Body of pancreas (tissue), 4 donors: ENCODE measurements around the gene PDE9A. TPM values are rescaled to one million over a fixed set of nuclear protein-coding genes. Genes with fewer than 3 reads are reported as not detected.
"Not testable (repeated sequence)": the region's sequence is repeated elsewhere in the genome, so short reads cannot be mapped to it uniquely, and the experiment has no call there.

Experiments used
- ATAC-seq: fragments of 150-250 bp; one replicate; pipeline ENCODE4 v1.9.1; 2016
- DNase-seq, 4 donors: peaks; one replicate each; pipeline ENCODE4 v3.0.0-alpha.2; 2019
- H3K27ac ChIP-seq, 4 donors: fragments of 200-600 bp; sonication (generic); 1 replicate in 3 of 4; 2 replicates in 1 of 4; pipeline versions ENCODE4 v1.5.1 to v1.6.1; 2016 to 2019; ENCODE audit warnings: mild to moderate bottlenecking in 1 of 4, mixed read lengths in 1 of 4, moderate library complexity in 1 of 4
- H3K27me3 ChIP-seq, 2 donors: fragments of 200-600 bp; sonication (generic); one replicate each; pipeline ENCODE4 v1.6.0; 2016; ENCODE audit warnings: mild to moderate bottlenecking in 1 of 2
- H3K36me3 ChIP-seq, 2 donors: fragments of 200-600 bp; sonication (generic); replicated peaks in 1 of 2; 2 replicates each; pipeline ENCODE4 v1.5.1; 2016; ENCODE audit warnings: low read depth in 2 of 2; ENCODE audit not compliant: insufficient read depth in 1 of 2
- H3K4me1 ChIP-seq: fragments of 200-600 bp; sonication (generic); one replicate; pipeline ENCODE4 v1.6.0; 2016
- H3K4me3 ChIP-seq, 2 donors: fragments of 200-600 bp; sonication (generic); 1 replicate in 1 of 2; 2 replicates in 1 of 2; pipeline ENCODE4 v1.5.1; 2016 to 2019
- H3K9me3 ChIP-seq, 3 donors: fragments of 200-600 bp; sonication (generic); 1 replicate in 2 of 3; 2 replicates in 1 of 3; pipeline ENCODE4 v1.5.1; 2016
- POLR2A ChIP-seq, 3 donors: fragments of 450-650 bp; IDR thresholded peaks; one replicate each; pipeline ENCODE4 v1.6.1; 2016; ENCODE audit warnings: antibody characterized with exemption in 3 of 3, mild to moderate bottlenecking in 2 of 3
- WGBS, 2 donors: methylation state at CpG; one replicate each; pipeline ENCODE4 v1.1.5; 2017; 5-methylcytosine and 5-hydroxymethylcytosine counted together
- intact Hi-C: fragments of 100-400 bp; cut with DNase I; formaldehyde crosslinking; loops from one replicate; pipeline ENCODE4 v1.15.1; 2023
- total RNA-seq, 2 donors: library from RNA; depleted of rRNA; stranded (reverse); fragments of >200 nt; gene quantifications; one replicate each; pipeline ENCODE4 v1.1.0, GENCODE V29; 2016
- TF ChIP-seq, protein P1 (sequence below), 7 experiments: fragments of 450-650 bp in 4 of 7; fragments of 200-600 bp in 3 of 7; sonication (generic) in 3 of 7; IDR thresholded peaks; one replicate each; pipeline ENCODE4 v1.5.1; 2016 to 2019; ENCODE audit warnings: antibody characterized with exemption in 7 of 7

Gene PDE9A
- total RNA-seq, 2 donors from 2014 or later, result 5.2 to 7.9 TPM

DNA sequence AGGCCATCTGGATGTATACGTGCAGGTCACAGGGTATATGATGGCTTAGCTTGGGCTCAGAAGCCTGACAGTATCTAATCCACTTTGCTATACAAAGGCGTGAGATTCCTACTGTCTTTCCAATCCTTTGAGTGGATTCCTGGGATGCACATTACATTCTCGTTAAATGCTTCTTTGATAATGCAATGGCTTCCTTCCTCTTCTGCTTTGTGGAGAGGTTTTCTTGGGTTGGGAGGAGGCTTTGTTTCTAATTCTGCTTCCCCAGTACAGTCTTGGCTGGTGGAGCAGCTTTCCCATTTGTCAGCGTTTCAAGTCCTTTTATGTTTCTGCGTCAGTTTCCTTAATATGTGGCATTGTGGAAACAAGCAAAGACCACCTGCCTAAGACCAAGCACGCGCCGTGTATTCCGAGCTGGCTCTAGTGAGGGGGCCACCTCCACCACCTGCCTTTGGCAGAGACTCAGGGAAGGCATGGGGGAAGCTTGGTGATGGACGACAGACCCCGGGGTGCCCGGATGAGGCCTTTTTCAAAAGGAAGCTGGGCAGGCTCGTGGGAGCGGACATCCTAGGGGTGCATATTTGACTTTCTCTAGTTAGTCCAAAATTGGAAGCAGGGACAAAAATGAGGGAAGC is 153.2 kb downstream of the PDE9A start:
- WGBS, 2 donors, result 78 to 83% methylated on average over 14 of the region's 14 CpGs
- no peak overlapping the region for H3K4me3 ChIP-seq
- no peaks in the 10 kb centered on the region for H3K27me3 ChIP-seq
- DNase-seq (no peak), ATAC-seq (no peak)
- intact Hi-C loops, result no loop called here
- TF ChIP-seq, protein P1, sequence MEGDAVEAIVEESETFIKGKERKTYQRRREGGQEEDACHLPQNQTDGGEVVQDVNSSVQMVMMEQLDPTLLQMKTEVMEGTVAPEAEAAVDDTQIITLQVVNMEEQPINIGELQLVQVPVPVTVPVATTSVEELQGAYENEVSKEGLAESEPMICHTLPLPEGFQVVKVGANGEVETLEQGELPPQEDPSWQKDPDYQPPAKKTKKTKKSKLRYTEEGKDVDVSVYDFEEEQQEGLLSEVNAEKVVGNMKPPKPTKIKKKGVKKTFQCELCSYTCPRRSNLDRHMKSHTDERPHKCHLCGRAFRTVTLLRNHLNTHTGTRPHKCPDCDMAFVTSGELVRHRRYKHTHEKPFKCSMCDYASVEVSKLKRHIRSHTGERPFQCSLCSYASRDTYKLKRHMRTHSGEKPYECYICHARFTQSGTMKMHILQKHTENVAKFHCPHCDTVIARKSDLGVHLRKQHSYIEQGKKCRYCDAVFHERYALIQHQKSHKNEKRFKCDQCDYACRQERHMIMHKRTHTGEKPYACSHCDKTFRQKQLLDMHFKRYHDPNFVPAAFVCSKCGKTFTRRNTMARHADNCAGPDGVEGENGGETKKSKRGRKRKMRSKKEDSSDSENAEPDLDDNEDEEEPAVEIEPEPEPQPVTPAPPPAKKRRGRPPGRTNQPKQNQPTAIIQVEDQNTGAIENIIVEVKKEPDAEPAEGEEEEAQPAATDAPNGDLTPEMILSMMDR (IDR thresholded peaks at IDR 0.05), result no peak
- TF ChIP-seq POLR2A (IDR thresholded peaks at IDR 0.05), result no peak
- H3K27ac ChIP-seq, result no peak overlapping the region
- H3K36me3 ChIP-seq, result no peaks in the 10 kb centered on the region
- no peaks in the 10 kb centered on the region for H3K9me3 ChIP-seq
- H3K4me1 ChIP-seq, result no peaks in the 10 kb centered on the region

DNA sequence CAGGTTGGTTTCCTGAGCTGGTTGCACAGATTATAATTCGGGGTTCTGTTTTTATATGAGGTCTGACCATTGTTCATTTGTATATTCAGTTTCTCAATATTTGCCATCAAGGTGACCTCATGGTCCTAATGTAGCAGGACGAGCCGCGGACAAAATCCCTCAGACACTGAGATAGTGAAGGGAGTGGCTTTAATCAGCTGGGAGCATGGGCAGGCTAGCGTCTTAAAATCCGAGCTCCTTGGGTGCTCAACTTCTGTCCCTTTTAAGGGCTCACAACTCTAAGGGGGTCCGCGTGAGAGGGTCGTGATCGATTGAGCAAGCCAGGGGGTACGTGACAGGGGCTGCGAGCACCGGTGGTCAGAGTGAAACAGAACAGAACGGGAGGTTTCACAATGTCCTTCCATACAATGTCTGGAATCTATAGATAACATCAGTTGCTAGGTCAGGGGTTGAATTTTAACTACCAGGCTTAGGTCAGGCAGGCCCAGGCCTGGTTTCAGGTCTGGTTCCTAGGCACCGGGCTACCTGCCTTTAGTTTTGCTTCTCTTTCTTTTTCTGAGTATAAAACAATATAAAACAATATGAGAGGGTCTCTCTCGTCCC is 154.0 kb downstream of the PDE9A start:
- H3K4me3 ChIP-seq, H3K36me3 ChIP-seq, H3K27ac ChIP-seq, intact Hi-C loops, ATAC-seq, H3K9me3 ChIP-seq, H3K4me1 ChIP-seq, H3K27me3 ChIP-seq, DNase-seq: not testable (repeated sequence)
- WGBS, 2 donors, result 69 to 82% methylated on average over 16 of the region's 16 CpGs

DNA sequence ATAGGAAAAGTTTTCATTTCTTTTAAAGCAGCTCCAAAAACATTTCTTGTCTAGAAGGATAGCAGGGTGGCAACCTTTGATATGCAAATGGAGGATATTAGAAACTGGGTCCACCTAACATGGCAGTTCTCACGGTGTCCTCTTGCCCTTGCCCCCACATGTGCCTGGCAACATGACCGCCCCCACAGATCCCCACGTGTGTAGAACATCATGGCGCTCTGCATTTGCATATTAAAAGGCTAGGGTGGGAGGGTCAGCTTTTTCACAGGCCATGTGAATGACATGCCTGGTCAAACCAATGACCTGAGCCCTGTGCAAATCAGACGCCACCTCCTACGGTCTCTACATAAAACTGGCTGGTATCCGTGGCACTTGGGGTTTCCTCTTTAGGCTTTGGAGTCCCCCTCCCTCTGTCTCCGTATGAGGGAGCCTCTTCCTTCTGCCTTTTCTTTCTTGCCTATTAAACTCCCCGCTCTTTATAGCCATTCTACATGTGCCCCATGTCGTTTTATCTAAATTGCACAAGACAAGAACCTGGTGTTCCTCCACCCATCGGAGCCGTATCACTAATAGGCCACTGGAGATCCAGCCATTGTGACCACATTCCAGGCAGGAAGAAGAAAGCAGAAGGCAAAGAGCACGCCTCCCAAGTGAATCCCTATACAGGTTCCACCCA is 154.7 kb downstream of the PDE9A start:
- intact Hi-C loops, result no loop called here
- WGBS, 2 donors, result 80 to 81% methylated on average over 12 to 13 of the region's 13 CpGs
- no peaks in the 10 kb centered on the region for H3K36me3 ChIP-seq

DNA sequence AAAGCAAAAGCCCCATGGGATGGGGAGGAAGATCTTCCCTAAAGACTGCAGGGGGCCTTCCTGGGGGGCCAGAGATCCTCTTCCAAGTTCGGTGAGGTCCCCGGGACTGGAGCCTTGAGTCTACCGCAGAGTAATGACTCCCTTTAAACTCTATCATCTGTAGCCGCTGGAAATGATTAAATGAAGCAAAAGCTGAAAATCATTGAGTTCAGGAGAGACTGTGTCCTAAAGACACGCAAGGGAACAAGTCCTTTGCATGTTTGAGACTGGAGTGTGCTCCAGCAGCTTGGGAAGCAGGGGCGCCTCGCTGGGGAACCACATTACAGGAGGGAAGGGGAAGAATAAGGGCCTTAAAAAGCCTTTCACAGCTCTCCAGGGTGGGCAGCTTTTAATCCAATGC is 155.8 kb downstream of the PDE9A start:
- TF ChIP-seq, protein P1 (IDR thresholded peaks at IDR 0.05), result no peak
- no peak for TF ChIP-seq POLR2A (IDR thresholded peaks at IDR 0.05)
- intact Hi-C loops, result no loop called here
- Histone ChIP-seq H3K36me3 (no peaks in the 10 kb centered on the region), H3K4me1 (no peaks in the 10 kb centered on the region), H3K9me3 (no peaks in the 10 kb centered on the region), H3K27me3 (no peaks in the 10 kb centered on the region), H3K4me3 (no peak overlapping the region), H3K27ac (no peak overlapping the region)
- DNase-seq, result no peak
- no peak for ATAC-seq
- WGBS, 2 donors, result 84 to 89% methylated on average over 7 of the region's 7 CpGs

More for the DNA sequence above, 154.7 kb downstream of the PDE9A start:
- Histone ChIP-seq H3K4me3 (no peak overlapping the region), H3K27ac (no peak overlapping the region), H3K9me3 (no peaks in the 10 kb centered on the region), H3K4me1 (no peaks in the 10 kb centered on the region), H3K27me3 (no peaks in the 10 kb centered on the region)
- DNase-seq, result no peak
- ATAC-seq, result no peak
- TF ChIP-seq, protein P1 (IDR thresholded peaks at IDR 0.05), result no peak
- no peak for TF ChIP-seq POLR2A (IDR thresholded peaks at IDR 0.05)

DNA sequence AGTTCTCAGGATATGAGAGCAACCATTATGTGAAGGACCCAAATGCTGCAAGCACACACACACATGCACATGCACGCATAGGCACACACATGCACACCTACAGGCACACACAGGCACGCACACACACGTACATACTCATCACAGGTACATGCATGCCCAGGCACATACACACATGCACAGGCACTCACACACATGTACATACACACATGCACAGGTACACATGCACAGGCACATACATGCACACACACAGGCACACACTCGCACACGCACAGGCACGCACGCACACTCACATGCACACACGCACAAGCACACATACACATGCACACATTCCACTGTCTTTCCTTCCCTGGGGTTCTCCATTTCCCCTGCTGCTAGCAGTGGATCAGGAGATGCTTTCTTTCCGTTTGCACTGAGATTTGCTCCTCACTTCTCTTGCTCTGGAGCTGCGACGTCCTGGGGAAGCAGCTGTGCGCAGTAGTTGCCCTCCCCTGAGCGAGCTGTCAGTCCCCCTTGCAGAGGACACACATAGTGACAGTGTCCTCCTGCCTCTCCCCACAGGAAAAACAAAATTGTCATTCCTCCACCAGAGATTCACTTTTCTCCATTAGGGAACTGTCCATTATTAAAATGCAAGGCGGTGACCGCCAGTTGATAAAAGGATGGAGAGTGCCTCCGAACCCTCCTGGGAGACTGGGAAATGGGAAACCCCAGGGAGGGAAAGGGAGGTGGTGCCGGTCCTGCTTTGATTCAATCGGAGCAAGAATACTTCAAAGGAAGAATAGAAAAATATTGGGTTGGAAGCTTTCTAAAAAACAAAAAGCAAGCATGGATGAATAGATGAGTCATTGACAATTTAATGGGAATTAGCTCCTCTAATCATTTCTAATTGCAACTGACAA is 156.4 kb downstream of the PDE9A start:
- ATAC-seq (no peak), DNase-seq (no peak)
- Histone ChIP-seq H3K4me3 (no peak overlapping the region), H3K36me3 (no peaks in the 10 kb centered on the region), H3K9me3 (no peaks in the 10 kb centered on the region), H3K27ac (no peak overlapping the region), H3K27me3 (no peaks in the 10 kb centered on the region), H3K4me1 (no peaks in the 10 kb centered on the region)
- TF ChIP-seq, protein P1 (IDR thresholded peaks at IDR 0.05), result no peak
- TF ChIP-seq POLR2A (IDR thresholded peaks at IDR 0.05), result no peak
- intact Hi-C loops, result no loop called here
- 69 to 81% methylated on average over 18 of the region's 18 CpGs for WGBS, 2 donors
